Left lung (tissue), 10 donors: ENCODE data around the gene SIPA1L3. TPM values are rescaled to one million over a fixed set of nuclear protein-coding genes. Genes with fewer than 3 reads are reported as not detected.
A peak's percentile ranks its signal among the peaks of the same experiment; 100 is the strongest.

Source experiments
- ATAC-seq: fragments of 200-7000 bp; cut with Tn5 transposase; one replicate; pipeline ENCODE4 v1.9.1; 2020; ENCODE audit warnings: moderate library complexity
- DNase-seq, 4 donors: peaks; one replicate each; pipeline ENCODE4 v3.0.0-alpha.2; 2013 to 2020
- H3K27ac ChIP-seq, 2 donors: fragments of 200-600 bp; sonication (generic) in 1 of 2; one replicate each; pipeline versions ENCODE4 v1.5.0 to v1.8.0; 2020 to 2021
- H3K27me3 ChIP-seq, 2 donors: fragments of 200-600 bp; sonication (generic) in 1 of 2; one replicate each; pipeline versions ENCODE4 v1.5.0 to v1.8.0; 2020 to 2021
- H3K36me3 ChIP-seq, 2 donors: fragments of 200-600 bp; sonication (generic) in 1 of 2; one replicate each; pipeline versions ENCODE4 v1.5.0 to v1.8.0; 2020 to 2021
- H3K4me1 ChIP-seq, 2 donors: fragments of 200-600 bp; one replicate each; pipeline ENCODE4 v1.8.0; 2021
- H3K4me3 ChIP-seq, 2 donors: fragments of 200-600 bp; sonication (generic) in 1 of 2; one replicate each; pipeline versions ENCODE4 v1.5.0 to v1.8.0; 2020 to 2021; ENCODE audit warnings: mild to moderate bottlenecking in 1 of 2
- H3K9me3 ChIP-seq, 2 donors: fragments of 200-600 bp; sonication (generic) in 1 of 2; one replicate each; pipeline versions ENCODE4 v1.5.0 to v1.8.0; 2020 to 2021
- intact Hi-C, 2 donors: fragments of 100-400 bp; cut with DNase I; formaldehyde crosslinking; loops; one replicate each; pipeline versions ENCODE4 v1.11.2 to v1.14.2; 2022
- polyA plus RNA-seq, 6 donors: library from polyadenylated mRNA; unstranded; fragments of 120-200 nt; gene quantifications; one replicate each; pipeline ENCODE4 v1.2.1, GENCODE V29; 2013; ENCODE audit not compliant: insufficient read length in 6 of 6
- total RNA-seq, 2 donors: library from RNA; stranded (reverse); fragmentation: NEBNext Ultra II Directional; extraction: Animal tissue kit (Norgen Biotek cat#: 25700); gene quantifications; one replicate each; pipeline ENCODE4 v1.2.1, GENCODE V29; 2021
- TF ChIP-seq, protein P1 (sequence below), 2 donors: fragments of 200-600 bp; sonication (generic) in 1 of 2; IDR thresholded peaks; one replicate each; pipeline versions ENCODE4 v1.5.0 to v1.8.0; 2021; ENCODE audit warnings: antibody characterized with exemption in 2 of 2
- donor health status: DM: no; HTN: yes; CAD: no.
- donor health status: DM: no; HTN: no; CAD: no.

Gene SIPA1L3
- total and polyA plus RNA-seq, 8 donors = 22.7 to 59.0 (median 27.4) TPM

- TF ChIP-seq, protein P1, sequence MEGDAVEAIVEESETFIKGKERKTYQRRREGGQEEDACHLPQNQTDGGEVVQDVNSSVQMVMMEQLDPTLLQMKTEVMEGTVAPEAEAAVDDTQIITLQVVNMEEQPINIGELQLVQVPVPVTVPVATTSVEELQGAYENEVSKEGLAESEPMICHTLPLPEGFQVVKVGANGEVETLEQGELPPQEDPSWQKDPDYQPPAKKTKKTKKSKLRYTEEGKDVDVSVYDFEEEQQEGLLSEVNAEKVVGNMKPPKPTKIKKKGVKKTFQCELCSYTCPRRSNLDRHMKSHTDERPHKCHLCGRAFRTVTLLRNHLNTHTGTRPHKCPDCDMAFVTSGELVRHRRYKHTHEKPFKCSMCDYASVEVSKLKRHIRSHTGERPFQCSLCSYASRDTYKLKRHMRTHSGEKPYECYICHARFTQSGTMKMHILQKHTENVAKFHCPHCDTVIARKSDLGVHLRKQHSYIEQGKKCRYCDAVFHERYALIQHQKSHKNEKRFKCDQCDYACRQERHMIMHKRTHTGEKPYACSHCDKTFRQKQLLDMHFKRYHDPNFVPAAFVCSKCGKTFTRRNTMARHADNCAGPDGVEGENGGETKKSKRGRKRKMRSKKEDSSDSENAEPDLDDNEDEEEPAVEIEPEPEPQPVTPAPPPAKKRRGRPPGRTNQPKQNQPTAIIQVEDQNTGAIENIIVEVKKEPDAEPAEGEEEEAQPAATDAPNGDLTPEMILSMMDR (IDR thresholded peaks at IDR 0.05) = no peak
- H3K36me3 ChIP-seq = peaks cover 0 to 2% of the 10 kb centered on the region in 2 donors
- H3K4me1 ChIP-seq = peaks cover 4 to 16% of the 10 kb centered on the region in 2 donors
- intact Hi-C loops = no loop called here
- H3K9me3 ChIP-seq = no peaks in the 10 kb centered on the region
- H3K27ac ChIP-seq = no peak overlapping the region
- no peaks in the 10 kb centered on the region for H3K27me3 ChIP-seq
- no peak overlapping the region for H3K4me3 ChIP-seq
- ATAC-seq = no peak
- no peak for DNase-seq
These were observed 169.3 kb downstream of the SIPA1L3 start for GRCh38 chr19:38076337-38076736.

DNA sequence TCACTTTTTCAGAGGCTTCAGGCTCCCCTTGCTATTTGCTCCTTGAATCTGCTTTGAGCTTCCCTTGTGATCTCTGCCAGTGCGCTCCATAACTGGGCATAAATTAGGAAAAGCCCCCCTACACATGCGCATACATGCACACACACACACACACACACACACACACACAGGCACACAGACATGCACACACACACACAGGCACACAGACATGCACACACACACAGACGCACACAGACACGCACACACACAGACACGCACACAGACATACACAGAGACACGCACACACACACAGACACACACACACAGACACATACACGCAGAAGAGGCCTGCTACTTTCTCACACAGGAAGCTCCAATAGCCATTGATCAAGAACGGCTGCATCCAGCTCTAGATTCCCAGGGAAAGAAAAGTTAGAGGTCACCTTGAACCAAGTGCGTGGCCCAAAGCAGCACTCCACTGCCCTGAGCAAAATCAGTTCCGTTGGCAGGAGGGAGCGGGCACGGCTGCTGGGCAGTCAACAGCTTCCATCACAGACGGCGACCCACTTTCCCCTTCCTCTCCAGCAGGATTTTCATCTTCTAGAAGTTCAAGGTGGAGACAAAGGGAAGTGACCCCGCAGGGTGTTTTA lies 171.4 kb downstream of the SIPA1L3 start:
- intact Hi-C loops = no loop called here
- Histone ChIP-seq H3K4me1 (peaks cover 4 to 10% of the 10 kb centered on the region in 2 donors), H3K27me3 (no peaks in the 10 kb centered on the region), H3K4me3 (no peak overlapping the region), H3K9me3 (no peaks in the 10 kb centered on the region), H3K36me3 (peaks cover 0 to 23% of the 10 kb centered on the region in 2 donors), H3K27ac (no peak overlapping the region)
- ATAC-seq (no peak), DNase-seq (no peak)
- TF ChIP-seq, protein P1 (IDR thresholded peaks at IDR 0.05) = no peak

GRCh38 chr19:38079926-38080380 lies 172.9 kb downstream of the SIPA1L3 start:
- Histone ChIP-seq H3K4me1 (peaks cover 4 to 10% of the 10 kb centered on the region in 2 donors), H3K36me3 (peaks cover 0 to 26% of the 10 kb centered on the region in 2 donors), H3K27ac (no peak overlapping the region), H3K27me3 (no peaks in the 10 kb centered on the region), H3K9me3 (no peaks in the 10 kb centered on the region), H3K4me3 (no peak overlapping the region)
- DNase-seq (no peak), ATAC-seq (peak; percentile 80)
- TF ChIP-seq, protein P1 (IDR thresholded peaks at IDR 0.05) = no peak
- intact Hi-C loops = no loop called here

DNA sequence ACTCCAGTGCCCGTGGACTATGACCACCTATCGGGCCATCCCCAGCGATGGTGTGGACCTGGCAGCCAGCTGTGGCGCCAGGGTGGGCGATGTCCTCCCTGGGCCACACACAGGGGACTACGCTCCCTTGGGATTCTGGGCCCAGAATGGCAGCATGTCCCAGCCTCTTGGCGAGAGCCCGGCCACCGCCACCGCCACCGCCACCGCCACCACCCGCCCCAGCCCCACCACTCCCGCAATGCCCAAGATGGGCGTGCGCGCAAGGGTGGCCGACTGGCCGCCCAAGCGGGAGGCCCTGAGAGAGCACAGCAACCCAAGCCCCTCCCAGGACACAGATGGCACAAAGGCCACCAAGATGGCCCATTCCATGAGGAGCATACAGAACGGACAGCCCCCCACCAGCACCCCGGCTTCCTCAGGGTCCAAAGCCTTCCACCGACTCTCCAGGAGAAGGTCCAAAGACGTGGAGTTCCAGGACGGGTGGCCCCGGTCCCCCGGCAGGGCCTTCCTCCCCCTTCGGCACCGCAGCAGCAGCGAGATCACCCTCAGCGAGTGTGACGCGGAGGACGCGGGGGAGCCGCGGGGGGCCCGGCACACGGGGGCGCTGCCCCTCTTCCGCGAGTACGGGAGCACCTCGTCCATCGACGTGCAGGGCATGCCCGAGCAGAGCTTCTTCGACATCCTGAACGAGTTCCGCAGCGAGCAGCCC lies 174.7 kb downstream of the SIPA1L3 start:
- H3K36me3 ChIP-seq = peaks cover 0 to 26% of the 10 kb centered on the region in 2 donors
- H3K9me3 ChIP-seq = no peaks in the 10 kb centered on the region
- intact Hi-C loops = no loop called here
- H3K4me1 ChIP-seq = peaks cover 4 to 10% of the 10 kb centered on the region in 2 donors
- H3K27me3 ChIP-seq = no peaks in the 10 kb centered on the region
- DNase-seq (no peak), ATAC-seq (no peak)
- H3K27ac ChIP-seq = no peak overlapping the region
- no peak overlapping the region for H3K4me3 ChIP-seq
- TF ChIP-seq, protein P1 (IDR thresholded peaks at IDR 0.05) = no peak
